NB4 (cell line): ENCODE results near the gene CLPTM1L.
"Not testable (repeated sequence)": the region's sequence is repeated elsewhere in the genome, so short reads cannot be mapped to it uniquely, and the experiment has no call there.

Source experiments
- DNase-seq: peaks from one replicate; pipeline ENCODE4 v3.0.0; 2010; ENCODE audit warnings: low read depth
- H3K4me3 ChIP-seq: one replicate; pipeline ENCODE4 v1.5.1; 2011; ENCODE audit warnings: mild to moderate bottlenecking, low read depth, low read length, moderate library complexity
- CTCF ChIP-seq: IDR thresholded peaks from one replicate; pipeline ENCODE4 v1.5.1; 2012; ENCODE audit warnings: low read depth, low read length
- MAX ChIP-seq: IDR thresholded peaks from 2 replicates; pipeline ENCODE4 v1.6.1; 2011; ENCODE audit warnings: low read depth, low read length
- MYC ChIP-seq: IDR thresholded peaks from 2 replicates; pipeline ENCODE4 v1.6.1; 2011; ENCODE audit warnings: low read depth, low read length
- POLR2A ChIP-seq: IDR thresholded peaks from 2 replicates; pipeline ENCODE4 v1.6.1; 2011; ENCODE audit warnings: mild to moderate bottlenecking; ENCODE audit not compliant: insufficient read length; ENCODE audit errors: extremely low read depth

CLPTM1L gene

GRCh38 chr5:1293416-1294205 lies 51.3 kb downstream of the CLPTM1L start:
- no peak overlapping the region for H3K4me3 ChIP-seq
- peak; percentile 27 for DNase-seq

GRCh38 chr5:1292846-1293415 lies 52.0 kb downstream of the CLPTM1L start:
- TF ChIP-seq MAX (no peak), CTCF (no peak), POLR2A (no peak), MYC (no peak)
- no peak overlapping the region for H3K4me3 ChIP-seq
- no peak for DNase-seq

More at GRCh38 chr5:1293416-1294205, 51.3 kb downstream of the CLPTM1L start:
- TF ChIP-seq MYC (no peak), CTCF (no peak), POLR2A (no peak), MAX (no peak)

GRCh38 chr5:1292139-1292538 lies 52.8 kb downstream of the CLPTM1L start:
- H3K4me3 ChIP-seq, result no peak overlapping the region
- TF ChIP-seq MYC (peak; percentile 23; the same call in 1 of the 2 replicates), POLR2A (no peak), MAX (no peak)
- no peak for DNase-seq

DNA sequence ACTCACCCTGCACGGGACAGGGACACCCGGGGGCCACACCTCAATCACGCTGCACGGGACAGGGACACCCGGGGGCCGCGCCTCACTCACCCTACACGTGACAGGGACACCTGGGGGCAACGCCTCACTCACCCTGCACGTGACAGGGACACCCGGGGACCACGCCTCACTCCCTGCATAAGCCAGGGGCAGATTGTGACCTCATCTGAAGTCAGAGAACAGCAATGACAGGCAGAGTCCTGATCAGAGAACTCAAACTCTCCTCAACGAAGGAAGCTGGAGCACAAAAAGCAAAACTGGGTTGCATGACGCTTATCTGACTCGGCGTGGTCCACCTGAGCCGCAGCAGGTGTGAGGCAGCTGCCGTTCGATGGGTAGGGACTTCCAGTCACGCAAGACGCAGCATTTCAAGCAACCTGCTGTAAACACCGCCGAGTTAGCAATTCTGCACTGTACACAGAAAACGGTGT lies 53.3 kb downstream of the CLPTM1L start:
- TF ChIP-seq CTCF (no peak), MYC (no peak), POLR2A (no peak), MAX (no peak)
- no peak for DNase-seq
- H3K4me3 ChIP-seq, result no peak overlapping the region

DNA sequence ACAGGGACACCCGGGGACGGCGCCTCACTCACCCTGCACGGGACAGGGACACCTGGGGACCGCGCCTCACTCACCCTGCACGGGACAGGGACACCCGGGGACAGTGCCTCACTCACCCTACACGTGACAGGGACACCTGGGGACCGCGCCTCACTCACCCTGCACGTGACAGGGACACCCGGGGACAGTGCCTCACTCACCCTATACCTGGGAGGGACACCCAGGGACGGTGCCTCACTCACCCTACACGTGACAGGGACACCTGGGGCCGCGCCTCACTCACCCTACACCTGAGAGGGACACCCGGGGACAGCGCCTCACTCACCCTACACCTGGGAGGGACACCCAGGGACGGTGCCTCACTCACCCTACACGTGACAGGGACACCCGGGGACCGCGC lies 53.9 kb downstream of the CLPTM1L start:
- H3K4me3 ChIP-seq, DNase-seq: not testable (repeated sequence)

DNA sequence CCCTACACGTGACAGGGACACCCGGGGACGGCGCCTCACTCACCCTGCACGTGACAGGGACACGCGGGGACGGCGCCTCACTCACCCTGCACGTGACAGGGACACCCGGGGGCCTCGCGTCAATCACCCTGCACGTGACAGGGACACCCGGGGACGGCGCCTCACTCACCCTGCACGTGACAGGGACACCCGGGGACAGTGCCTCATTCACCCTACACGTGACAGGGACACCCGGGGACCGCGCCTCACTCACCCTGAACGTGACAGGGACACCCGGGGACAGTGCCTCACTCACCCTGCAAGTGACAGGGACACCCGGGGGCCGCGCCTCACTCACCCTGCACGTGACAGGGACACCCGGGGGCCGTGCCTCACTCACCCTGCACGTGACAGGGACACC lies 55.3 kb downstream of the CLPTM1L start:
- not testable (repeated sequence) for H3K4me3 ChIP-seq, DNase-seq

- DNase-seq, result no peak
- H3K4me3 ChIP-seq, result no peak overlapping the region
These were observed 56.2 kb downstream of the CLPTM1L start for GRCh38 chr5:1288439-1289335.

More at GRCh38 chr5:1288439-1289335, 56.2 kb downstream of the CLPTM1L start:
- TF ChIP-seq CTCF (no peak), MAX (no peak)
